Panc1 (cell line): ENCODE measurements around the gene ZNF526. TPM values are rescaled to one million over a fixed set of nuclear protein-coding genes. Genes with fewer than 3 reads are reported as not detected.

Experiments
- ATAC-seq: fragments of 200-7000 bp; cut with Tn5 transposase; 2 replicates; pipeline ENCODE4 v1.9.1; 2020; ENCODE audit warnings: mild to moderate bottlenecking, moderate library complexity
- BruUV-seq: library from RNA; stranded (reverse); fragments of 400-500 nt; replicated peaks from 2 replicates; lab custom pipeline; 2021; lab: Mats Ljungman, UMichigan
- CTCF ChIA-PET: fragments of 300-600 bp; sonication (Branson Sonifier 250); formaldehyde crosslinking; loops from one replicate; lab custom pipeline; 2022; ENCODE audit warnings: antibody characterized with exemption; lab: Charles Lee
- POLR2A ChIA-PET: fragments of 300-600 bp; sonication (Branson Sonifier 250); formaldehyde crosslinking; loops from one replicate; lab custom pipeline; 2022; ENCODE audit warnings: antibody characterized with exemption; lab: Charles Lee
- DNase-seq: peaks from one replicate; pipeline ENCODE4 v3.0.0-alpha.2; 2010; ENCODE audit warnings: low read depth, low spot score
- H3K27ac ChIP-seq: 2 replicates; pipeline ENCODE4 v1.5.1; 2011; ENCODE audit warnings: mild to moderate bottlenecking, low read length, inconsistent platforms
- H3K27me3 ChIP-seq: fragments of 200-500 bp; sonication (Bioruptor generic); 2 replicates; pipeline ENCODE4 v1.6.0; 2014; ENCODE audit warnings: low read length, inconsistent platforms; ENCODE audit not compliant: control insufficient read depth, insufficient read depth
- H3K36me3 ChIP-seq: fragments of 200-500 bp; sonication (Bioruptor generic); 2 replicates; pipeline ENCODE4 v1.5.1; 2014; ENCODE audit warnings: inconsistent platforms, mild to moderate bottlenecking, low read length, moderate library complexity; ENCODE audit not compliant: control insufficient read depth, insufficient read depth
- H3K4me1 ChIP-seq: 2 replicates; pipeline ENCODE4 v1.5.1; 2011; ENCODE audit warnings: inconsistent platforms, mild to moderate bottlenecking, low read length, moderate library complexity; ENCODE audit not compliant: control insufficient read depth, insufficient read depth
- H3K4me3 ChIP-seq, 2 experiments: 2 replicates each; pipeline ENCODE4 v1.5.1; 2011 to 2012; ENCODE audit warnings: low read depth in 2 of 2, low read length in 2 of 2, mild to moderate bottlenecking in 2 of 2, inconsistent platforms in 1 of 2, moderate library complexity in 1 of 2
- H3K9me3 ChIP-seq: fragments of 200-500 bp; sonication (Bioruptor generic); 2 replicates; pipeline ENCODE4 v1.5.1; 2014; ENCODE audit warnings: low read depth, mild to moderate bottlenecking, inconsistent platforms, low read length, moderate library complexity; ENCODE audit not compliant: control insufficient read depth, insufficient read depth
- CTCF ChIP-seq: fragments of 450-650 bp; IDR thresholded peaks from 2 replicates; pipeline ENCODE4 v1.5.1; 2017; ENCODE audit warnings: mild to moderate bottlenecking
- POLR2AphosphoS5 ChIP-seq: IDR thresholded peaks from 2 replicates; pipeline ENCODE4 v1.6.1; 2012; ENCODE audit warnings: mild to moderate bottlenecking, low read depth, low read length, moderate library complexity
- REST ChIP-seq, 2 experiments: IDR thresholded peaks; 2 replicates each; pipeline ENCODE4 v1.6.1; 2011 to 2012; ENCODE audit warnings: low read depth in 2 of 2, control low read depth in 1 of 2, low read length in 1 of 2, mild to moderate bottlenecking in 1 of 2, moderate library complexity in 1 of 2; ENCODE audit not compliant: insufficient read depth in 1 of 2
- SIN3A ChIP-seq: IDR thresholded peaks from 2 replicates; pipeline ENCODE4 v1.6.1; 2012; ENCODE audit warnings: low read depth, mild to moderate bottlenecking, low read length, moderate library complexity, borderline replicate concordance; ENCODE audit not compliant: insufficient read depth
- TCF7L2 ChIP-seq: IDR thresholded peaks from 2 replicates; pipeline ENCODE4 v1.6.1; 2011; ENCODE audit warnings: mild to moderate bottlenecking, low read depth, low read length, inconsistent platforms
- in situ Hi-C: cut with HindIII; loops from 2 replicates; pipeline ENCODE4 v1.10.0; 2016; ENCODE audit warnings: low sequenced_read_pairs, low pct_unique_long_range_greater_than_20kb
- intact Hi-C: fragments of 100-400 bp; cut with micrococcal nuclease; formaldehyde crosslinking; loops from one replicate; pipeline ENCODE4 v1.10.0; 2022; ENCODE audit not compliant: unreplicated experiment
- total RNA-seq: library from RNA; stranded (reverse); gene quantifications from one replicate; pipeline ENCODE4 v1.2.1, GENCODE V29; 2021; ENCODE audit not compliant: unreplicated experiment

Gene ZNF526
- total RNA-seq, 1 experiment from 2014 or later: 10.5 TPM

- ATAC-seq (no peak), DNase-seq (no peak)
- H3K4me3 ChIP-seq: no peak overlapping the region
- no peak overlapping the region for H3K27ac ChIP-seq
- POLR2A ChIA-PET: interaction anchor here (0.6 kb wide), 1 partner anchor 47 kb away, joined by 6 read pairs; no protein-coding TSS in a partner anchor
- in situ Hi-C loops (no loop called here), intact Hi-C loops (loop anchor here (5.0 kb wide), 1 partner anchor 34 kb away; no protein-coding TSS in a partner anchor)
- H3K4me1 ChIP-seq: peaks cover 38% of the 10 kb centered on the region
- H3K36me3 ChIP-seq: no peaks in the 10 kb centered on the region; the same call in 1 of the 2 replicates
- no peaks in the 10 kb centered on the region for H3K9me3 ChIP-seq
- no TSS peak for BruUV-seq
- TF ChIP-seq REST (IDR thresholded peaks at IDR 0.05; ENCODE audit: insufficient read depth in 1 of 2, low read depth in 2 of 2, low read length in 1 of 2): no peak
- CTCF ChIA-PET: interaction anchor here (0.6 to 4.5 kb wide), 3 partner anchors 14 to 144 kb away, joined by 3 to 38 read pairs (median 12); no protein-coding TSS in a partner anchor
- no peaks in the 10 kb centered on the region for H3K27me3 ChIP-seq
These were observed 28.4 kb downstream of the ZNF526 start for GRCh38 chr19:42248270-42249148.

- intact Hi-C loops: loop anchor here (5.0 kb wide), 1 partner anchor 33 kb away; no protein-coding TSS in a partner anchor
- Histone ChIP-seq H3K9me3 (no peaks in the 10 kb centered on the region), H3K27me3 (no peaks in the 10 kb centered on the region), H3K27ac (no peak overlapping the region), H3K4me3 (no peak overlapping the region), H3K36me3 (no peaks in the 10 kb centered on the region), H3K4me1 (peaks cover 38% of the 10 kb centered on the region)
- in situ Hi-C loops: no loop called here
- POLR2A ChIA-PET: interaction anchor here (0.6 kb wide), 1 partner anchor 47 kb away, joined by 6 read pairs; no protein-coding TSS in a partner anchor
- TF ChIP-seq SIN3A (no peak), POLR2AphosphoS5 (no peak), REST (IDR thresholded peaks at IDR 0.05; ENCODE audit: insufficient read depth in 1 of 2, low read depth in 2 of 2, low read length in 1 of 2) (no peak), CTCF (no peak), TCF7L2 (no peak)
- ATAC-seq (no peak), DNase-seq (no peak)
- CTCF ChIA-PET: no interaction called here
- BruUV-seq: no TSS peak
These were observed 29.1 kb downstream of the ZNF526 start for GRCh38 chr19:42249149-42249750.
